ENCODE measurements around the gene RASGEF1C.

Gene RASGEF1C

GRCh38 chr5:180174587-180174972 lies 34.4 kb downstream of the RASGEF1C start:
- DNase-seq (ENCODE audit: low read depth), result no peak
- no peak overlapping the region for H3K4me3 ChIP-seq (ENCODE audit: control insufficient read depth, low read depth, low read length)
- TF ChIP-seq CTCF (IDR thresholded peaks at IDR 0.05; ENCODE audit: control insufficient read depth, insufficient read depth, low read depth, low read length, missing control alignments), result no peak

GRCh38 chr5:180173875-180174586 lies 35.0 kb downstream of the RASGEF1C start:
- H3K4me3 ChIP-seq (ENCODE audit: control insufficient read depth, low read depth, low read length), result no peak overlapping the region
- no peak for TF ChIP-seq CTCF (IDR thresholded peaks at IDR 0.05; ENCODE audit: control insufficient read depth, insufficient read depth, low read depth, low read length, missing control alignments)
- DNase-seq (ENCODE audit: low read depth), result no peak

- no peak for DNase-seq (ENCODE audit: low read depth)
- no peak overlapping the region for H3K4me3 ChIP-seq (ENCODE audit: control insufficient read depth, low read depth, low read length)
- TF ChIP-seq CTCF (IDR thresholded peaks at IDR 0.05; ENCODE audit: control insufficient read depth, insufficient read depth, low read depth, low read length, missing control alignments), result no peak
Measured at GRCh38 chr5:180173198-180173544, 35.8 kb downstream of the RASGEF1C start.

DNA sequence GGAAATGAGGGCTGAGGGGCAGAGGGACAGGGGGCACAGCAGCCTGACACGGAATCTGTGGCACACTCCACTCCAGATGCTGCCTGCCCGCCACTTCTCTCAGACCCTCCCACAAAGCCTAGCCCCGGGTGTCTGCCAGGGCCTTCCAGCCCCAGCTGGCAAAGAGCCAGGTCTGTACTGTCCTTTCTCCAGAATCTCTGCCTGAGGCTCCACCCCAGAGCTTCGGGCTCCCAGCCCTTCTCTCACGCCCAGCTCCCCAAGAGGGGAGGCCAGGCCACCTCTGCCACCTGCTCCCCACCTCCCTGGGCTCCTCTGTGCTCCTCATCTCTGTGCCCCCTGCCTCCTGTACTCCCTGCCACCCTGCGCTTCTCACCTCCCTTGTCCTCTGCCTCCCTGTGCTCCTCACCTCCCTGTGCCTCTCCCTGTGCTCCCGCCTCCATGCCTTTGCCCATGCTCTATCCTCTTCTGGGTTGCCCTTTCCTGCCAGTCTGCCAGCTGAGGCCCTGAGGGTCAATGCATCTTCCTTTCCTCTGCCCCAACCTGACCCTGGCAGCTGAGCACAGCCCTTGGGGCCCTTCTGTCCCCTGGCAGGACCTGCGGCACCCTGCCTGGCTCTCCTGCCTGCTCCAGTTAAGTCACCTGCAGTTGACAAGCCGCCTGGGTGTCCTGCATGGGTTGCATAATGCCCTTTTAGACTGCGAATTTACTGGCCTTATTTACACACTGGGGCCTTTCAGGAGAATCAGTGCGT lies 36.4 kb downstream of the RASGEF1C start:
- no peak for TF ChIP-seq CTCF (IDR thresholded peaks at IDR 0.05; ENCODE audit: control insufficient read depth, insufficient read depth, low read depth, low read length, missing control alignments)
- no peak overlapping the region for H3K4me3 ChIP-seq (ENCODE audit: control insufficient read depth, low read depth, low read length)
- no peak for DNase-seq (ENCODE audit: low read depth)

- no peak for DNase-seq (ENCODE audit: low read depth)
- no peak overlapping the region for H3K4me3 ChIP-seq (ENCODE audit: control insufficient read depth, low read depth, low read length)
- TF ChIP-seq CTCF (IDR thresholded peaks at IDR 0.05; ENCODE audit: control insufficient read depth, insufficient read depth, low read depth, low read length, missing control alignments), result no peak
Measured at GRCh38 chr5:180171568-180172094, 37.4 kb downstream of the RASGEF1C start.

DNA sequence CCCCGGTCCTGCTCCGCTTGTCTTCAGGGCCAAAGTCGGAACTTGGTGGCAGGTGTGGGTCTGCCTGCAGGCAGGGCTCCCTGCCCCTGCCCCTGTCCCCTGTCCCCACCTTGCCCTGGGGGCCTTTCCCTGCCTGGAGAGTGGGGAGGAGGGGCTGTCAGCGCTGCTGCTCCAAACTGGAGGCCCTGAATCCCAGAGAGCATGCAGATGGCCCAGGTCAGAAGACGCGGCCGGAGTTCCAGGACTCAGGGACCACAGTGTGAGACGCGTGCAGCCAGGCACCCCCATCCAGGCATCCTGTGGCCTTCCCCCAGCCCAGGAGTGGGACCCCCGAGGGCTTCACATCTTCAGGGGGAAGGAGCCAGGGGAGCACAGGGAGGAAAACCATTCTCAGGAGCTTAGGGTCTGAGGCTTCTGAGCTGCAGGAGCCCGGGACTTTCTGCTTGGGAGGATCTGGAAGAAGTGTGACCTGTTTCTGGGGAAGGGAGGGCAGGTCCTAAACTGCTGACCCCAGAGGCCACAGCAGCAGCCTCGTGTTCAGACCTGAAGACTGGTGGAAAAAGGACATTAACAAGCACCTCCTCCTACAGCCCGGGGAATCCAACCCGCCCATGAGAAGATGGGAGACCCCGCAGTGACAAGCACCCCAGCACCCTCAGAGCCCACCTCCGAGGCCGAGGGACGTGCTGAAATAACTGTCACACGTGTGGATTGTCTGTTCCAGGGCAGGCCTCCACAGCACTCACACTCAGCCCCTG lies 38.0 kb downstream of the RASGEF1C start:
- TF ChIP-seq CTCF (IDR thresholded peaks at IDR 0.05; ENCODE audit: control insufficient read depth, insufficient read depth, low read depth, low read length, missing control alignments), result no peak
- H3K4me3 ChIP-seq (ENCODE audit: control insufficient read depth, low read depth, low read length), result no peak overlapping the region
- no peak for DNase-seq (ENCODE audit: low read depth)

Data from AG09309 (cell line).